Naive thymus-derived CD4-positive, alpha-beta T cell (primary cell): Measurements from ENCODE around the gene CDC42SE2. TPM values are rescaled to one million over a fixed set of nuclear protein-coding genes. Genes with fewer than 3 reads are reported as not detected.
A peak's percentile ranks its signal among the peaks of the same experiment; 100 is the strongest.

Experiments used
- ATAC-seq: fragments of 150-1000 bp; cut with Tn5 transposase; 2 replicates; pipeline ENCODE4 v1.10.0; 2021; ENCODE audit warnings: mild to moderate bottlenecking, moderate library complexity
- CTCF ChIA-PET: fragments of 350-600 bp; sonication (Branson Sonifier 250); formaldehyde crosslinking; loops from one replicate; lab custom pipeline; 2021; ENCODE audit warnings: antibody characterized with exemption; lab: Charles Lee
- POLR2A ChIA-PET: fragments of 350-600 bp; sonication (Branson Sonifier 250); formaldehyde crosslinking; loops from one replicate; lab custom pipeline; 2021; ENCODE audit warnings: antibody characterized with exemption, inconsistent platforms; lab: Charles Lee
- DNase-seq, 9 donors: peaks; one replicate each; pipeline versions ENCODE4 v3.0.0 to v3.0.0-alpha.2; 2020 to 2022; ENCODE audit warnings: mixed read lengths in 1 of 9
- H3K27ac ChIP-seq: one replicate; pipeline ENCODE4 v1.7.0; 2013; ENCODE audit warnings: mild to moderate bottlenecking, low read depth, low read length, moderate library complexity
- H3K27me3 ChIP-seq, 2 donors: one replicate each; pipeline ENCODE4 v1.7.0; 2013; ENCODE audit warnings: low read length in 2 of 2, mild to moderate bottlenecking in 2 of 2, moderate library complexity in 2 of 2; ENCODE audit not compliant: control insufficient read depth in 2 of 2, insufficient read depth in 2 of 2
- H3K36me3 ChIP-seq, 3 experiments: 1 replicate in 2 of 3; 2 replicates in 1 of 3; pipeline ENCODE4 v1.7.0; 2013; ENCODE audit warnings: low read length in 3 of 3, mild to moderate bottlenecking in 3 of 3, moderate library complexity in 1 of 3; ENCODE audit not compliant: insufficient read depth in 3 of 3, control insufficient read depth in 2 of 3
- H3K4me1 ChIP-seq, 2 donors: one replicate each; pipeline ENCODE4 v1.7.0; 2013; ENCODE audit warnings: low read length in 2 of 2, mild to moderate bottlenecking in 2 of 2, moderate library complexity in 1 of 2; ENCODE audit not compliant: control insufficient read depth in 2 of 2, insufficient read depth in 2 of 2
- H3K4me3 ChIP-seq: 2 replicates; pipeline ENCODE4 v1.7.0; 2013; ENCODE audit warnings: mild to moderate bottlenecking, low read length
- H3K9me3 ChIP-seq, 3 experiments: 1 replicate in 2 of 3; 2 replicates in 1 of 3; pipeline ENCODE4 v1.7.0; 2013; ENCODE audit warnings: low read length in 3 of 3; ENCODE audit not compliant: control insufficient read depth in 2 of 3
- H3K27ac Mint-ChIP-seq, 9 donors: one replicate each; pipeline ENCODE4 v1.8.0; 2020 to 2022; ENCODE audit warnings: mixed read lengths in 9 of 9, mild to moderate bottlenecking in 8 of 9, moderate library complexity in 5 of 9, inconsistent platforms in 2 of 9
- H3K27me3 Mint-ChIP-seq, 5 donors: one replicate each; pipeline ENCODE4 v1.8.0; 2021 to 2022; ENCODE audit warnings: mixed read lengths in 5 of 5, mild to moderate bottlenecking in 1 of 5
- H3K36me3 Mint-ChIP-seq, 5 donors: one replicate each; pipeline ENCODE4 v1.8.0; 2020 to 2022; ENCODE audit warnings: mixed read lengths in 5 of 5, mild to moderate bottlenecking in 3 of 5, inconsistent platforms in 1 of 5
- H3K4me1 Mint-ChIP-seq, 7 donors: one replicate each; pipeline ENCODE4 v1.8.0; 2020 to 2022; ENCODE audit warnings: mixed read lengths in 7 of 7, mild to moderate bottlenecking in 3 of 7, inconsistent platforms in 1 of 7
- H3K4me3 Mint-ChIP-seq, 10 donors: one replicate each; pipeline ENCODE4 v1.8.0; 2020 to 2022; ENCODE audit warnings: mild to moderate bottlenecking in 10 of 10, mixed read lengths in 10 of 10, moderate library complexity in 6 of 10, inconsistent platforms in 2 of 10
- H3K9me3 Mint-ChIP-seq, 11 donors: one replicate each; pipeline ENCODE4 v1.8.0; 2020 to 2022; ENCODE audit warnings: mixed read lengths in 11 of 11, mild to moderate bottlenecking in 4 of 11, inconsistent platforms in 1 of 11, moderate library complexity in 1 of 11
- intact Hi-C, 2 donors: fragments of 100-400 bp; cut with micrococcal nuclease; formaldehyde crosslinking; loops; one replicate each; pipeline ENCODE4 v1.15.1; 2023
- polyA plus RNA-seq, 2 donors: library from polyadenylated mRNA; unstranded; fragments of 300-500 nt; fragmentation: Illumina TruSeq; gene quantifications; one replicate each; pipeline ENCODE4 v1.2.3, GENCODE V29; 2021
- total RNA-seq, 6 experiments: library from RNA in 5 of 6; stranded (reverse) in 5 of 6; gene quantifications; 1 replicate in 5 of 6; 2 replicates in 1 of 6; pipeline ENCODE4 v1.2.3 and lab custom pipeline; 2021 to 2026

CDC42SE2 gene
- total and polyA plus RNA-seq, 7 experiments from 2014 or later: 143 to 482 (median 244) TPM

- ATAC-seq: peak; percentile 81
- Mint-ChIP-seq H3K4me3 (peak overlapping the region in 7 of 10 donors; percentile 27 to 70 (median 45)), H3K4me1 (peaks cover 17 to 52% (median 46%) of the 10 kb centered on the region in 7 donors), H3K27me3 (no peaks in the 10 kb centered on the region), H3K36me3 (peaks cover 0 to 36% (median 14%) of the 10 kb centered on the region in 5 donors), H3K9me3 (no peaks in the 10 kb centered on the region), H3K27ac (peak overlapping the region; percentile 68 to 95 (median 81))
- POLR2A ChIA-PET: interaction anchor here (0.6 to 0.8 kb wide), 4 partner anchors 23 to 253 kb away, joined by 4 to 6 read pairs (median 4); no protein-coding TSS in a partner anchor
- CTCF ChIA-PET: interaction anchor here (0.7 to 1.5 kb wide), 3 partner anchors 10 to 256 kb away, joined by 3 to 5 read pairs (median 3); no protein-coding TSS in a partner anchor
- intact Hi-C loops: loop anchor here (1.0 to 5.0 kb wide), 11 partner anchors 21 to 546 kb away; partner anchors contain the start of genes FNIP1 (in 1 of the 2) and LYRM7 (in 1 of the 2)
- Histone ChIP-seq H3K9me3 (no peaks in the 10 kb centered on the region), H3K4me3 (no peak overlapping the region), H3K27ac (peak overlapping the region; percentile 23), H3K36me3 (peaks cover 0 to 10% (median 5%) of the 10 kb centered on the region in 3 experiments), H3K27me3 (no peaks in the 10 kb centered on the region), H3K4me1 (peaks cover 8 to 14% of the 10 kb centered on the region in 2 donors)
- DNase-seq: peak; percentile 61 to 78 (median 74)
These were observed 153.5 kb downstream of the CDC42SE2 start for GRCh38 chr5:131417240-131417869.

GRCh38 chr5:131418846-131419245 lies 155.0 kb downstream of the CDC42SE2 start:
- Mint-ChIP-seq H3K27ac (peak overlapping the region in 2 of 9 donors; percentile 48 to 74), H3K9me3 (no peaks in the 10 kb centered on the region), H3K4me3 (no peak overlapping the region), H3K4me1 (peaks cover 15 to 44% (median 38%) of the 10 kb centered on the region in 7 donors), H3K36me3 (peaks cover 0 to 39% (median 20%) of the 10 kb centered on the region in 5 donors), H3K27me3 (no peaks in the 10 kb centered on the region)
- no peak for ATAC-seq
- Histone ChIP-seq H3K4me3 (no peak overlapping the region), H3K9me3 (no peaks in the 10 kb centered on the region), H3K36me3 (peaks cover 0 to 22% (median 5%) of the 10 kb centered on the region in 3 experiments), H3K4me1 (peaks cover 7 to 8% of the 10 kb centered on the region in 2 donors), H3K27ac (no peak overlapping the region), H3K27me3 (no peaks in the 10 kb centered on the region)
- DNase-seq: no peak
- ChIA-PET CTCF (interaction anchor here (0.5 to 1.2 kb wide), 7 partner anchors 11 to 547 kb away, joined by 3 to 5 read pairs (median 3); no protein-coding TSS in a partner anchor), POLR2A (interaction anchor here (1.1 kb wide), 1 partner anchor 256 kb away, joined by 4 read pairs; no protein-coding TSS in a partner anchor)
- intact Hi-C loops: loop anchor here in 1 of 2 donors (5.0 kb wide), 2 partner anchors 37 to 378 kb away; partner anchors contain the start of gene FNIP1

GRCh38 chr5:131419877-131420276 lies 156.0 kb downstream of the CDC42SE2 start:
- Mint-ChIP-seq H3K27me3 (no peaks in the 10 kb centered on the region), H3K36me3 (peaks cover 0 to 30% (median 13%) of the 10 kb centered on the region in 5 donors), H3K4me3 (no peak overlapping the region), H3K9me3 (no peaks in the 10 kb centered on the region), H3K4me1 (peaks cover 13 to 35% (median 28%) of the 10 kb centered on the region in 7 donors), H3K27ac (peak overlapping the region in 8 of 9 donors; percentile 10 to 83 (median 60))
- intact Hi-C loops: loop anchor here in 1 of 2 donors (5.0 kb wide), 4 partner anchors 38 to 1313 kb away; partner anchors contain the start of genes FNIP1 and IL3
- no peaks in the 10 kb centered on the region for H3K4me1 ChIP-seq
- POLR2A ChIA-PET: interaction anchor here (0.9 to 1.1 kb wide), 2 partner anchors 11 to 257 kb away, joined by 3 to 4 read pairs; no protein-coding TSS in a partner anchor
- no peak overlapping the region for H3K4me3 ChIP-seq
- no peaks in the 10 kb centered on the region for H3K9me3 ChIP-seq
- H3K36me3 ChIP-seq: peaks cover 0 to 30% (median 5%) of the 10 kb centered on the region in 3 experiments
- CTCF ChIA-PET: interaction anchor here (1.5 kb wide), 1 partner anchor 23 kb away, joined by 5 read pairs; no protein-coding TSS in a partner anchor
- no peaks in the 10 kb centered on the region for H3K27me3 ChIP-seq
- DNase-seq: no peak
- no peak overlapping the region for H3K27ac ChIP-seq
- ATAC-seq: no peak

- Mint-ChIP-seq H3K9me3 (no peaks in the 10 kb centered on the region), H3K27me3 (no peaks in the 10 kb centered on the region), H3K27ac (peak overlapping the region in 8 of 9 donors; percentile 40 to 76 (median 60)), H3K36me3 (peaks cover 3 to 45% (median 13%) of the 10 kb centered on the region in 5 donors), H3K4me3 (no peak overlapping the region), H3K4me1 (peaks cover 0 to 24% (median 13%) of the 10 kb centered on the region in 7 donors)
- CTCF ChIA-PET: interaction anchor here (0.6 to 1.9 kb wide), 4 partner anchors 9 to 585 kb away, joined by 3 to 5 read pairs (median 4); no protein-coding TSS in a partner anchor
- Histone ChIP-seq H3K9me3 (no peaks in the 10 kb centered on the region), H3K4me3 (no peak overlapping the region), H3K4me1 (no peaks in the 10 kb centered on the region), H3K27ac (no peak overlapping the region), H3K36me3 (peaks cover 5 to 52% (median 5%) of the 10 kb centered on the region in 3 experiments), H3K27me3 (no peaks in the 10 kb centered on the region)
- ATAC-seq (no peak), DNase-seq (no peak)
- intact Hi-C loops: loop anchor here (1.0 to 5.0 kb wide), 5 partner anchors 585 to 1316 kb away; partner anchors contain the start of gene IL3 (in 1 of the 2)
- POLR2A ChIA-PET: interaction anchor here (0.9 to 1.2 kb wide), 3 partner anchors 9 to 176 kb away, joined by 3 read pairs; no protein-coding TSS in a partner anchor
These were observed 159.2 kb downstream of the CDC42SE2 start for GRCh38 chr5:131423056-131423455.

GRCh38 chr5:131426011-131426410 lies 162.2 kb downstream of the CDC42SE2 start:
- Histone ChIP-seq H3K36me3 (peaks cover 13 to 77% (median 14%) of the 10 kb centered on the region in 3 experiments), H3K4me1 (no peaks in the 10 kb centered on the region), H3K4me3 (no peak overlapping the region), H3K9me3 (no peaks in the 10 kb centered on the region), H3K27ac (no peak overlapping the region), H3K27me3 (no peaks in the 10 kb centered on the region)
- no peak overlapping the region for H3K4me3 Mint-ChIP-seq
- ChIA-PET CTCF (no interaction called here), POLR2A (interaction anchor here (0.6 kb wide), 1 partner anchor 150 kb away, joined by 5 read pairs; no protein-coding TSS in a partner anchor)
- peaks cover 0 to 30% (median 17%) of the 10 kb centered on the region in 7 donors for H3K4me1 Mint-ChIP-seq
- H3K36me3 Mint-ChIP-seq: peaks cover 7 to 58% (median 28%) of the 10 kb centered on the region in 5 donors
- H3K9me3 Mint-ChIP-seq: no peaks in the 10 kb centered on the region
- no peak for ATAC-seq
- DNase-seq: no peak
- no peaks in the 10 kb centered on the region for H3K27me3 Mint-ChIP-seq
- intact Hi-C loops: no loop called here
- peak overlapping the region in 7 of 9 donors; percentile 2 to 91 (median 64) for H3K27ac Mint-ChIP-seq

- H3K27me3 Mint-ChIP-seq: no peaks in the 10 kb centered on the region
- CTCF ChIA-PET: interaction anchor here (0.6 kb wide), 1 partner anchor 142 kb away, joined by 3 read pairs; no protein-coding TSS in a partner anchor
- H3K27ac Mint-ChIP-seq: peak overlapping the region in 5 of 9 donors; percentile 38 to 82 (median 56)
These were observed 166.9 kb downstream of the CDC42SE2 start for GRCh38 chr5:131430794-131431193.

More at GRCh38 chr5:131430794-131431193, 166.9 kb downstream of the CDC42SE2 start:
- no peak overlapping the region for H3K27ac ChIP-seq
- H3K4me3 ChIP-seq: no peak overlapping the region
- ATAC-seq (no peak), DNase-seq (no peak)
- intact Hi-C loops: no loop called here
- no peaks in the 10 kb centered on the region for H3K9me3 Mint-ChIP-seq
- peak overlapping the region in 1 of 10 donors; percentile 18 for H3K4me3 Mint-ChIP-seq
- H3K36me3 Mint-ChIP-seq: peaks cover 12 to 74% (median 39%) of the 10 kb centered on the region in 5 donors
- POLR2A ChIA-PET: interaction anchor here (1.0 kb wide), 1 partner anchor 10 kb away, joined by 3 read pairs; no protein-coding TSS in a partner anchor
- H3K36me3 ChIP-seq: peaks cover 22 to 83% (median 24%) of the 10 kb centered on the region in 3 experiments
- no peaks in the 10 kb centered on the region for H3K27me3 ChIP-seq
- H3K4me1 Mint-ChIP-seq: peaks cover 2 to 27% (median 13%) of the 10 kb centered on the region in 7 donors
- H3K4me1 ChIP-seq: no peaks in the 10 kb centered on the region
- H3K9me3 ChIP-seq: no peaks in the 10 kb centered on the region
